ENCODE results near the gene GNPTG. TPM values are rescaled to one million over a fixed set of nuclear protein-coding genes. Genes with fewer than 3 reads are reported as not detected.

Gene GNPTG
- total and polyA plus RNA-seq, 2 donors = 27.8 to 61.3 TPM

GRCh38 chr16:1341495-1342420 lies 10.0 kb upstream of the GNPTG start:
- Histone ChIP-seq H3K36me3 (ENCODE audit: control insufficient read depth in 2 of 2, insufficient read depth in 2 of 2, low read length in 1 of 2) (no peaks in the 10 kb centered on the region), H3K4me3 (ENCODE audit: low read length in 2 of 2) (peak overlapping the region in 1 of 2 donors; percentile 42), H3K9me3 (ENCODE audit: control insufficient read depth in 2 of 2, insufficient read depth in 1 of 2, low read length in 1 of 2) (peaks cover 0 to 29% of the 10 kb centered on the region in 2 donors), H3K27ac (ENCODE audit: low read depth in 1 of 2, low read length in 1 of 2) (peak overlapping the region; percentile 77 to 81), H3K27me3 (ENCODE audit: control insufficient read depth in 2 of 2, insufficient read depth in 1 of 2, low read length in 1 of 2) (peaks cover under 1 to 20% of the 10 kb centered on the region in 2 donors), H3K4me1 (ENCODE audit: control insufficient read depth in 2 of 2, insufficient read depth in 2 of 2, low read length in 2 of 2) (peaks cover 10 to 24% of the 10 kb centered on the region in 2 donors)
- DNase-seq (ENCODE audit: low read depth in 6 of 9, low spot score in 9 of 9) = no peak
- WGBS = 94% methylated on average over 39 of the region's 39 CpGs

- peaks cover 3 to 5% of the 10 kb centered on the region in 2 donors for H3K36me3 ChIP-seq (ENCODE audit: control insufficient read depth in 2 of 2, insufficient read depth in 2 of 2, low read length in 1 of 2)
- peak; percentile 84 to 96 (median 90) for DNase-seq (ENCODE audit: low read depth in 6 of 9, low spot score in 9 of 9)
- H3K27me3 ChIP-seq (ENCODE audit: control insufficient read depth in 2 of 2, insufficient read depth in 1 of 2, low read length in 1 of 2) = peaks cover 0 to 10% of the 10 kb centered on the region in 2 donors
- WGBS = under 1% methylated on average over 49 of the region's 49 CpGs
- H3K27ac ChIP-seq (ENCODE audit: low read depth in 1 of 2, low read length in 1 of 2) = peak overlapping the region; percentile 77 to 81
- H3K4me1 ChIP-seq (ENCODE audit: control insufficient read depth in 2 of 2, insufficient read depth in 2 of 2, low read length in 2 of 2) = peaks cover 10 to 24% of the 10 kb centered on the region in 2 donors
- H3K4me3 ChIP-seq (ENCODE audit: low read length in 2 of 2) = peak overlapping the region; percentile 10 to 42
- H3K9me3 ChIP-seq (ENCODE audit: control insufficient read depth in 2 of 2, insufficient read depth in 1 of 2, low read length in 1 of 2) = peaks cover 0 to 23% of the 10 kb centered on the region in 2 donors
Measured at GRCh38 chr16:1342526-1343427, 9.0 kb upstream of the GNPTG start.

GRCh38 chr16:1343428-1344242 lies 8.1 kb upstream of the GNPTG start:
- no peak for DNase-seq (ENCODE audit: low read depth in 6 of 9, low spot score in 9 of 9)
- Histone ChIP-seq H3K27ac (ENCODE audit: low read depth in 1 of 2, low read length in 1 of 2) (peak overlapping the region in 1 of 2 donors; percentile 81), H3K27me3 (ENCODE audit: control insufficient read depth in 2 of 2, insufficient read depth in 1 of 2, low read length in 1 of 2) (peaks cover 0 to 4% of the 10 kb centered on the region in 2 donors), H3K4me1 (ENCODE audit: control insufficient read depth in 2 of 2, insufficient read depth in 2 of 2, low read length in 2 of 2) (peaks cover 10 to 24% of the 10 kb centered on the region in 2 donors), H3K9me3 (ENCODE audit: control insufficient read depth in 2 of 2, insufficient read depth in 1 of 2, low read length in 1 of 2) (peaks cover 0 to 23% of the 10 kb centered on the region in 2 donors), H3K36me3 (ENCODE audit: control insufficient read depth in 2 of 2, insufficient read depth in 2 of 2, low read length in 1 of 2) (peaks cover 7 to 14% of the 10 kb centered on the region in 2 donors), H3K4me3 (ENCODE audit: low read length in 2 of 2) (peak overlapping the region in 1 of 2 donors; percentile 10)
- WGBS = 74% methylated on average over 44 of the region's 44 CpGs

- Histone ChIP-seq H3K9me3 (ENCODE audit: control insufficient read depth in 2 of 2, insufficient read depth in 1 of 2, low read length in 1 of 2) (peaks cover 0 to 15% of the 10 kb centered on the region in 2 donors), H3K4me1 (ENCODE audit: control insufficient read depth in 2 of 2, insufficient read depth in 2 of 2, low read length in 2 of 2) (peaks cover 10 to 24% of the 10 kb centered on the region in 2 donors)
- DNase-seq (ENCODE audit: low read depth in 6 of 9, low spot score in 9 of 9) = no peak
Measured at GRCh38 chr16:1344499-1344898, 7.2 kb upstream of the GNPTG start.

GRCh38 chr16:1345087-1345486 lies 6.6 kb upstream of the GNPTG start:
- peaks cover 0 to 9% of the 10 kb centered on the region in 2 donors for H3K9me3 ChIP-seq (ENCODE audit: control insufficient read depth in 2 of 2, insufficient read depth in 1 of 2, low read length in 1 of 2)
- H3K4me1 ChIP-seq (ENCODE audit: control insufficient read depth in 2 of 2, insufficient read depth in 2 of 2, low read length in 2 of 2) = peaks cover 10 to 24% of the 10 kb centered on the region in 2 donors
- H3K27ac ChIP-seq (ENCODE audit: low read depth in 1 of 2, low read length in 1 of 2) = no peak overlapping the region
- peaks cover 0 to 4% of the 10 kb centered on the region in 2 donors for H3K27me3 ChIP-seq (ENCODE audit: control insufficient read depth in 2 of 2, insufficient read depth in 1 of 2, low read length in 1 of 2)
- H3K36me3 ChIP-seq (ENCODE audit: control insufficient read depth in 2 of 2, insufficient read depth in 2 of 2, low read length in 1 of 2) = peaks cover 22 to 28% of the 10 kb centered on the region in 2 donors
- WGBS = 89% methylated on average over 11 of the region's 11 CpGs
- H3K4me3 ChIP-seq (ENCODE audit: low read length in 2 of 2) = no peak overlapping the region
- DNase-seq (ENCODE audit: low read depth in 6 of 9, low spot score in 9 of 9) = no peak

More at GRCh38 chr16:1344499-1344898, 7.2 kb upstream of the GNPTG start:
- H3K27me3 ChIP-seq (ENCODE audit: control insufficient read depth in 2 of 2, insufficient read depth in 1 of 2, low read length in 1 of 2) = peaks cover 0 to 4% of the 10 kb centered on the region in 2 donors
- no peak overlapping the region for H3K4me3 ChIP-seq (ENCODE audit: low read length in 2 of 2)
- 95% methylated on average over 14 of the region's 14 CpGs for WGBS
- no peak overlapping the region for H3K27ac ChIP-seq (ENCODE audit: low read depth in 1 of 2, low read length in 1 of 2)
- peaks cover 16 to 22% of the 10 kb centered on the region in 2 donors for H3K36me3 ChIP-seq (ENCODE audit: control insufficient read depth in 2 of 2, insufficient read depth in 2 of 2, low read length in 1 of 2)

- Histone ChIP-seq H3K9me3 (ENCODE audit: control insufficient read depth in 2 of 2, insufficient read depth in 1 of 2, low read length in 1 of 2) (peaks cover 0 to 1% of the 10 kb centered on the region in 2 donors), H3K4me1 (ENCODE audit: control insufficient read depth in 2 of 2, insufficient read depth in 2 of 2, low read length in 2 of 2) (peaks cover 14 to 31% of the 10 kb centered on the region in 2 donors), H3K27me3 (ENCODE audit: control insufficient read depth in 2 of 2, insufficient read depth in 1 of 2, low read length in 1 of 2) (peaks cover 0 to 4% of the 10 kb centered on the region in 2 donors), H3K4me3 (ENCODE audit: low read length in 2 of 2) (no peak overlapping the region), H3K36me3 (ENCODE audit: control insufficient read depth in 2 of 2, insufficient read depth in 2 of 2, low read length in 1 of 2) (peaks cover 25 to 34% of the 10 kb centered on the region in 2 donors), H3K27ac (ENCODE audit: low read depth in 1 of 2, low read length in 1 of 2) (no peak overlapping the region)
- WGBS = 86% methylated on average over 31 of the region's 31 CpGs
- DNase-seq (ENCODE audit: low read depth in 6 of 9, low spot score in 9 of 9) = no peak
Measured at GRCh38 chr16:1345651-1346421, 5.9 kb upstream of the GNPTG start.

GRCh38 chr16:1346422-1347285 lies 5.1 kb upstream of the GNPTG start:
- DNase-seq (ENCODE audit: low read depth in 6 of 9, low spot score in 9 of 9) = no peak

More at GRCh38 chr16:1346422-1347285, 5.1 kb upstream of the GNPTG start:
- H3K4me1 ChIP-seq (ENCODE audit: control insufficient read depth in 2 of 2, insufficient read depth in 2 of 2, low read length in 2 of 2) = peaks cover 19 to 34% of the 10 kb centered on the region in 2 donors
- H3K27ac ChIP-seq (ENCODE audit: low read depth in 1 of 2, low read length in 1 of 2) = no peak overlapping the region
- no peaks in the 10 kb centered on the region for H3K9me3 ChIP-seq (ENCODE audit: control insufficient read depth in 2 of 2, insufficient read depth in 1 of 2, low read length in 1 of 2)
- peaks cover 0 to 4% of the 10 kb centered on the region in 2 donors for H3K27me3 ChIP-seq (ENCODE audit: control insufficient read depth in 2 of 2, insufficient read depth in 1 of 2, low read length in 1 of 2)
- H3K4me3 ChIP-seq (ENCODE audit: low read length in 2 of 2) = no peak overlapping the region
- 89% methylated on average over 34 of the region's 34 CpGs for WGBS
- peaks cover 25 to 34% of the 10 kb centered on the region in 2 donors for H3K36me3 ChIP-seq (ENCODE audit: control insufficient read depth in 2 of 2, insufficient read depth in 2 of 2, low read length in 1 of 2)
